Endothelial cell (in vitro differentiated cells): Measurements from ENCODE around the gene FHAD1. TPM values are rescaled to one million over a fixed set of nuclear protein-coding genes. Genes with fewer than 3 reads are reported as not detected.

Source experiments
- DNase-seq: peaks from one replicate; pipeline ENCODE4 v3.0.0; 2021; ENCODE audit warnings: low spot score
- H3K27ac Mint-ChIP-seq: one replicate; pipeline ENCODE4 v1.8.0; 2021; ENCODE audit warnings: mixed read lengths, inconsistent platforms; ENCODE audit not compliant: unreplicated experiment
- H3K27me3 Mint-ChIP-seq: one replicate; pipeline ENCODE4 v1.8.0; 2021; ENCODE audit warnings: mild to moderate bottlenecking, moderate library complexity, mixed read lengths, inconsistent platforms; ENCODE audit not compliant: unreplicated experiment
- H3K36me3 Mint-ChIP-seq: one replicate; pipeline ENCODE4 v1.8.0; 2021; ENCODE audit warnings: mild to moderate bottlenecking, low read depth, mixed read lengths, inconsistent platforms; ENCODE audit not compliant: unreplicated experiment
- H3K4me1 Mint-ChIP-seq: one replicate; pipeline ENCODE4 v1.8.0; 2021; ENCODE audit warnings: mild to moderate bottlenecking, mixed read lengths, inconsistent platforms; ENCODE audit not compliant: unreplicated experiment
- H3K4me3 Mint-ChIP-seq: one replicate; pipeline ENCODE4 v1.8.0; 2021; ENCODE audit warnings: mild to moderate bottlenecking, mixed read lengths, inconsistent platforms; ENCODE audit not compliant: unreplicated experiment
- H3K9me3 Mint-ChIP-seq: one replicate; pipeline ENCODE4 v1.8.0; 2021; ENCODE audit warnings: mixed read lengths, inconsistent platforms; ENCODE audit not compliant: unreplicated experiment
- total RNA-seq: library from RNA; stranded (reverse); fragmentation: NEBNext Ultra II Directional; extraction: Animal tissue kit (Norgen Biotek cat#: 25700); gene quantifications from one replicate; pipeline ENCODE4 v1.2.1, GENCODE V29; 2021; ENCODE audit not compliant: unreplicated experiment
- TF ChIP-seq, protein P1 (sequence below): fragments of 200-600 bp; sonication (generic); IDR thresholded peaks from one replicate; pipeline ENCODE4 v1.5.0; 2021; ENCODE audit warnings: antibody characterized with exemption; ENCODE audit not compliant: unreplicated experiment

The FHAD1 gene
- total RNA-seq, 1 donor from 2014 or later: 2.1 TPM

DNA sequence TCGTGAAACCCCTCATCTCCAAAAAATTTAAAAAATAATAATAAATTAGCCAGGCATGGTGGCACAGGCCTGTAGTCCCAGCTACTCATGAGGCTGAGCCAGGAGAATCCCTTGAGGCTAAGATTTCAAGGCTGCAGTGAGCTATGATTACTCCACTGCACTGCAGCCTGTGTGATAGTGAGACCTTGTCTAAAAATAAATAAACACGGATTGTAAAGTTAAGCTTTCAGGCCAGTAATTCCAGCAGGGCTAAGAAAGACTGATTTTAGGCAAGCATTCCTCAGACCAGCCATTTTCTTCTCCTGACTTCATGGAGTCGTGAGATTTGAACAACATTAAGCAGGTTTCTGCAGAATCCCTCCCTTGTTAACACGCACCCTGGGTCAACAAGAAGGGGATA, 85.5 kb downstream of the FHAD1 start:
- Mint-ChIP-seq H3K36me3 (peaks cover 14% of the 10 kb centered on the region), H3K27ac (no peak overlapping the region), H3K4me3 (no peak overlapping the region), H3K9me3 (no peaks in the 10 kb centered on the region), H3K27me3 (peaks cover 12% of the 10 kb centered on the region), H3K4me1 (peaks cover 20% of the 10 kb centered on the region)
- DNase-seq: no peak
- TF ChIP-seq, protein P1, sequence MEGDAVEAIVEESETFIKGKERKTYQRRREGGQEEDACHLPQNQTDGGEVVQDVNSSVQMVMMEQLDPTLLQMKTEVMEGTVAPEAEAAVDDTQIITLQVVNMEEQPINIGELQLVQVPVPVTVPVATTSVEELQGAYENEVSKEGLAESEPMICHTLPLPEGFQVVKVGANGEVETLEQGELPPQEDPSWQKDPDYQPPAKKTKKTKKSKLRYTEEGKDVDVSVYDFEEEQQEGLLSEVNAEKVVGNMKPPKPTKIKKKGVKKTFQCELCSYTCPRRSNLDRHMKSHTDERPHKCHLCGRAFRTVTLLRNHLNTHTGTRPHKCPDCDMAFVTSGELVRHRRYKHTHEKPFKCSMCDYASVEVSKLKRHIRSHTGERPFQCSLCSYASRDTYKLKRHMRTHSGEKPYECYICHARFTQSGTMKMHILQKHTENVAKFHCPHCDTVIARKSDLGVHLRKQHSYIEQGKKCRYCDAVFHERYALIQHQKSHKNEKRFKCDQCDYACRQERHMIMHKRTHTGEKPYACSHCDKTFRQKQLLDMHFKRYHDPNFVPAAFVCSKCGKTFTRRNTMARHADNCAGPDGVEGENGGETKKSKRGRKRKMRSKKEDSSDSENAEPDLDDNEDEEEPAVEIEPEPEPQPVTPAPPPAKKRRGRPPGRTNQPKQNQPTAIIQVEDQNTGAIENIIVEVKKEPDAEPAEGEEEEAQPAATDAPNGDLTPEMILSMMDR: no peak

- Mint-ChIP-seq H3K36me3 (peaks cover 18% of the 10 kb centered on the region), H3K27me3 (peaks cover 12% of the 10 kb centered on the region), H3K4me3 (no peak overlapping the region), H3K4me1 (peaks cover 25% of the 10 kb centered on the region), H3K9me3 (no peaks in the 10 kb centered on the region), H3K27ac (no peak overlapping the region)
- TF ChIP-seq, protein P1: no peak
- no peak for DNase-seq
Observed at GRCh38 chr1:15332952-15333715, 86.1 kb downstream of the FHAD1 start.

DNA sequence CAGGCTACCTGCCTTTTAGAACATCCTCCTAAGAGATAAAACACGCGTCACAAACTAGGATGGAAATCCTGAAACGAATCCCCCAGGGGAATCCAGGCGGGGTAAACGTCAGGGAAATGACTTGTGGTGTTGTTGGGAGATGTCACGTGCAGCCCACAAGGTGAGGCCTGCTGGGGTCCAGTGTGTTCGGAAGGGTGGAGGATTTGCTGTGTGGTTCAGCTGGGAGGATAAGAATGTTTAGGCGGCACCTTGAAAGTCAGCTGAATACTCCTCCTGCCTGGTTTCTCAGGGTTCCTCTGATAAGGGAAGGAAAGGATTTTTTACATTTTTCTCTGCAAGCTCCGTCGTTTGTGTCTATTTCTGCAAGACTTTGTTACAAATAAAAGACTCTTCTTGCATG, 88.0 kb downstream of the FHAD1 start:
- DNase-seq: no peak
- Mint-ChIP-seq H3K27ac (no peak overlapping the region), H3K9me3 (no peaks in the 10 kb centered on the region), H3K4me1 (peaks cover 30% of the 10 kb centered on the region), H3K27me3 (peaks cover 15% of the 10 kb centered on the region), H3K4me3 (no peak overlapping the region), H3K36me3 (peaks cover 21% of the 10 kb centered on the region)
- TF ChIP-seq, protein P1: no peak

- no peak for DNase-seq
- H3K4me1 Mint-ChIP-seq: peaks cover 17% of the 10 kb centered on the region
- TF ChIP-seq, protein P1: no peak
- peaks cover 12% of the 10 kb centered on the region for H3K27me3 Mint-ChIP-seq
- H3K27ac Mint-ChIP-seq: no peak overlapping the region
- H3K36me3 Mint-ChIP-seq: peaks cover 12% of the 10 kb centered on the region
- no peak overlapping the region for H3K4me3 Mint-ChIP-seq
- no peaks in the 10 kb centered on the region for H3K9me3 Mint-ChIP-seq
Observed at GRCh38 chr1:15336866-15337265, 89.8 kb downstream of the FHAD1 start.

- H3K4me1 Mint-ChIP-seq: peaks cover 13% of the 10 kb centered on the region
- no peaks in the 10 kb centered on the region for H3K9me3 Mint-ChIP-seq
- peaks cover 12% of the 10 kb centered on the region for H3K36me3 Mint-ChIP-seq
- H3K4me3 Mint-ChIP-seq: peak overlapping the region; percentile 11
- no peak for DNase-seq
- TF ChIP-seq, protein P1: no peak
- H3K27me3 Mint-ChIP-seq: peaks cover 12% of the 10 kb centered on the region
- no peak overlapping the region for H3K27ac Mint-ChIP-seq
Observed at GRCh38 chr1:15337656-15338402, 90.8 kb downstream of the FHAD1 start.
